IMR-90 (cell line): ENCODE measurements around the gene PCDHGA4. TPM values are rescaled to one million over a fixed set of nuclear protein-coding genes. Genes with fewer than 3 reads are reported as not detected.

ENCODE experiments used
- CHD1 ChIP-seq: IDR thresholded peaks from 2 replicates; pipeline ENCODE4 v1.6.1; 2012; ENCODE audit warnings: low read depth, low read length, improper control_type of control experiment
- polyA plus RNA-seq, 3 experiments: library from polyadenylated mRNA; depleted of rRNA; stranded (reverse); fragments of >200 nt; gene quantifications; 2 replicates each; pipeline ENCODE4 v1.2.3, GENCODE V29; 2012; ENCODE audit warnings: low replicate concordance in 1 of 3
- total RNA-seq: library from RNA; depleted of rRNA; stranded (reverse); fragments of >200 nt; gene quantifications from 2 replicates; pipeline ENCODE4 v1.2.3, GENCODE V29; 2012
- TF ChIP-seq, protein P1 (sequence below): fragments of 150-350 bp; IDR thresholded peaks from 2 replicates; pipeline ENCODE4 v1.6.1; 2016; ENCODE audit warnings: low read depth, mild to moderate bottlenecking, low read length, moderate library complexity, borderline replicate concordance

The PCDHGA4 gene
- total and polyA plus RNA-seq, 2 of the 4 experiments (the other 2 are of a cell fraction) = 3.5 to 5.4 TPM

GRCh38 chr5:141369994-141370848 lies 15.4 kb downstream of the PCDHGA4 start, which contains the start of gene PCDHGB3 (continued):
- TF ChIP-seq, protein P1, sequence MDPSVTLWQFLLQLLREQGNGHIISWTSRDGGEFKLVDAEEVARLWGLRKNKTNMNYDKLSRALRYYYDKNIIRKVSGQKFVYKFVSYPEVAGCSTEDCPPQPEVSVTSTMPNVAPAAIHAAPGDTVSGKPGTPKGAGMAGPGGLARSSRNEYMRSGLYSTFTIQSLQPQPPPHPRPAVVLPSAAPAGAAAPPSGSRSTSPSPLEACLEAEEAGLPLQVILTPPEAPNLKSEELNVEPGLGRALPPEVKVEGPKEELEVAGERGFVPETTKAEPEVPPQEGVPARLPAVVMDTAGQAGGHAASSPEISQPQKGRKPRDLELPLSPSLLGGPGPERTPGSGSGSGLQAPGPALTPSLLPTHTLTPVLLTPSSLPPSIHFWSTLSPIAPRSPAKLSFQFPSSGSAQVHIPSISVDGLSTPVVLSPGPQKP = no peak
- no peak for TF ChIP-seq CHD1
